Stimulated activated CD8-positive, alpha-beta memory T cell treated with anti-CD3 and anti-CD28 coated beads, Interleukin-12 subunit alpha, Interleukin-12 subunit beta, amount 100 ng/mL, for 24 hours (primary cell): Measurements from ENCODE around the gene NELL1.

Source experiments
- DNase-seq: peaks from one replicate; pipeline ENCODE4 v3.0.0-alpha.2; 2020; ENCODE audit errors: extremely low read depth

Gene NELL1

GRCh38 chr11:20873054-20873453 is 203.7 kb downstream of the NELL1 start:
- DNase-seq = no peak

- no peak for DNase-seq
Observed at GRCh38 chr11:20874358-20874757, 205.0 kb downstream of the NELL1 start.

GRCh38 chr11:20875889-20876288 is 206.5 kb downstream of the NELL1 start:
- no peak for DNase-seq

DNA sequence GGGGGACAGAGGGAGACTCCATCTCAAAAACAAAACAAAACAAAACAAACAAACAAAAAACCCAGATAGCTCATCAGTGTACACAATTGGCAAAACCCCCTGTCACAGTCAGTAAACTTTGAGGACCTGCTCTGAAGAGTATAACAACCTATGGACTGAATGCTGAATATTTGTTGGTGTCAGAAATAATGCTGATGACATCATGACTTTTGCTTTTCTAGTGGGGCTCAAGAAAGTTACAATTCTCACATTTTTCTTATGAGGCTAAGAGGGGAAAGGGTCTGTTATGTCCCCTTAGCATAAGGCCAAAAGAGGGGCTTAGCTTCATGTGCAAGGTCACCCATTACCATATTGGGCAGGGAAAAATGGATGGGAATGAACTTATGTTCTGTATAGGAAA is 207.4 kb downstream of the NELL1 start:
- DNase-seq = no peak

DNA sequence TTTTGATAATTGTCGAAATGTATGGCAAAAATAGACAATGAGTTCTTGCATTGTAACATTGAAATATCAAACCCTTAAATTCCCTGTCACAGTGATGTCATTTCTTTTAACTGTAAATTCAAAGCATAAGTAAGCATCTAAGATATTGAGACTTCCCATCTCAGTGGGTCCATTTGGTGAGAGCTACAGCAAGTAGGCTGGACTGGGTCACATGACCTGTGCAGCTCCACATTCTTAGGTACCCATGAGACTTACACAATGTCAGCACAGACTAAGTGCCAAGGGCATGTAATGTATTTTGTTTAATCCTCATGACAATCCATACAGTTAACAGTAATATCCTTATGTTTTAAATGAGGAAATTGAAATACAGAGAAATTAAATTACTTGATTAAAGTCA is 210.7 kb downstream of the NELL1 start:
- DNase-seq = no peak

DNA sequence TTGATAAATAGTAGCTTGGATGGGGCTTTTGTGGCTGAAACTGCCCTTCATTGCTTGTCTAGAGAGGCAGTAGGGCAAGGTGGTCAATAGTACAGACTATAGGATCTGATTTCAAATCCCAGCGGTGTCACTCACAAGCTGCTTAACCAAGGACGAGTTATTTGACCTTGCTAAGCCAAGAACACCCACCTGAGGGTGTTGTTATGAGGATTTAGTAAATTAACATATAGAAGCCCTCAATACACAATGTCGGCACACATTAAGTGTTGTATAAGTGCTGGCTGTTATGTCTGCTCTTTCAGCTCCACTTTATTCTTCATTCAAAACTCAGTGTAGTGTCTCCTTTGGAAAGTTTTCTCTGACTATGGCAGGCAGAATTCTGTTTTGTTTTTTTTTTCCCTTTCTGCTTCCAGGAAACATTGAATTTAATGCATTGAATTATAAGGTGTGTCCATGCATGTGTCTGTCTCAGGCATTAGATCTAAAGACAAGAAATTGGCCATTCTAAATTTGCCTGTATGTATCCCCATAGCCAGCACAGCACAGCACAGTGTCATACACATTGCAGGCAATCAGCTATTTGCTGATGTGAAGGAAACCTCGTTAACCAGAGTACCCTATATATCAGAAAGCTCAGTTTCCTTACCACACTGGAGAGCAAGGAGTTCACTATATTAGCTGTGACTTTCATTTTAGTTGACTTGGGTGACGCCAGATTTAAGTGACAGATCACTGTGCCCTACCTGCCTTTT is 212.1 kb downstream of the NELL1 start:
- DNase-seq = no peak

- DNase-seq = no peak
Observed at GRCh38 chr11:20887137-20887536, 217.8 kb downstream of the NELL1 start.

- no peak for DNase-seq
Observed at GRCh38 chr11:20894296-20894695, 224.9 kb downstream of the NELL1 start.

DNA sequence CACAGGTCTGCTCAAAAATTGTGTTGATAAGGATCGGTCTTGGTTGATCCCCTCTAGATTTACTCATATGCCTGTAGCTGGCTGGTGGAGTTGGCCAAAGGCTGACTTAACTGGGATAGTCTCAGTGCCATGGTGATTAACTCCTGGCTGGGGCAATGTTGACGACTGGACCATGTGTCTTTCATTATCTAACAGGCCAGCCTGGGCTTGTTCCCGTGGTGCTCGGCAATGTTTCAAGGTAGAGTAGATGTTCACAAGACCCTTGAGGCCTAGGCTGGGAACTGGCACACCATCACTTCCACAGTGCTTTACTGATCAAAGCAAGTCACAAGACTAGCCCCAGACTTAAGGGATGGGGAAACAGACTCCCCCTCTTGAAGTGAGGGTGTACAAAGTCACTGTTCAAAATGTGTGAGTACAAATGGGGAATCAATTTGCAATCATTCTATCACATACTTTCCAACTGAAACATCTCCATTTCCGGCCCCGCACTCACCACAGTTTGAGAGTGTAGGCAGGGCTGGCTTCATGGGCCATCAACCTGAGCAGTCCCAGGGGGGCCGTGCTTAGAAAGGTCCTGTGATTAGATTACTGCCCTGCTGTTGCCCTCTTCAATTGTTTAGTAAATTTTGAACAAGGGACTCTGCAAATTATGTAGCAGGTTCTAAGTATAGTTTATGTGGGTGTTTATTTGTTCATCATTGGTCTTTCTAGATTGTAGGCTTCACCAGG is 240.8 kb downstream of the NELL1 start:
- DNase-seq = no peak

DNA sequence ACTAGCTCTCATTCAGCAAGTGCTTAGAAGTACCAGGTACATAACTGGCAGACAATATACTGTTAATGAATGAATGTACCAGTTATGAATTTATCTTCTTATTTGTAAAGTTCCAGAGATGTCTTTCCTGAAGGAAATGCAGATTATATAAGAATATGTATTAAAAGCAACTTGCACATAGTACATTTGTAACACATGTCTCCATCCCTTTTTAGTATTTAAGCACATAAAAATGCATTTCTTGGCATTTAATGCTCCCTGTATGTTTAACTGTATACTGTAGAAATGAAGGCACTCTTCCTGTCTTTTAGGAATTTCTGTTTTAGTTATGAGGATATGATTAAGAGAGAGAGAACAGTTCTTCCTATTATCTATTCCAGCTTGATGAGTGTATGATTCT is 241.3 kb downstream of the NELL1 start:
- DNase-seq = no peak

DNA sequence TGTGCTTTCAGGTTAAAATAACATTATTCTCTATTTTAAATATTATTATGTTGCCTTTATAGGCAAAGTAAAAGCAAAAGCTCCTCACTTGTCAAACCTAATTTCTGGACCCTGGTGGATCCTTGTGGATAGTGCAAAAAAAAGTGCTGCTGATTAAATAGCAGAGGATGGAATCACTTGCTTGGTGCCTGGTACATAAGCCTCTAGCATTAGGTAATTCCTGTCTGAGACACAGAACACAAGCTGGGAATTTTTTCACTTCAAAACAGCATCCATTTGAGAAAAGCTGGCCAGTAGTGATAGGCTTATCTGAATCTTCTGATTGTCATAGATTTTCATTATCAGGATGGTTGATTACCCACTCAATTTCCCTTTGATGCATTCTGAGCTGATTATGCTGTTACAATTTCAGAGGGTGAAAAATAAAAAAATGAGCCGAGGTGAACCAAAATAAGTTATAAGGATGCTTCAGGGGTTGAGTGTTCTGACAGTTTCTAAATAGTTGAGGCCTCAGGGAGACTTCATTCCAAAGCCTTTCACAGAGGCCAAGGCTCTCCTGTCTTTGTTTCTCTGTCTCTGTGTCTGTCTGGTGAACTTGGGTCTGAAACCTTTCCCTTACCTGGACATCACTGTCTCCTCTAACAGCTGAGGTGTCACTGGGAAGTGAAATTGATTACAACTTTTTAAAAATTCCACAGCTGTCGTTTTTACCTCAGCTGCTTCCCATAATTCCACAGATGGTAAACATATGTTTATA is 242.9 kb downstream of the NELL1 start:
- DNase-seq = no peak

DNA sequence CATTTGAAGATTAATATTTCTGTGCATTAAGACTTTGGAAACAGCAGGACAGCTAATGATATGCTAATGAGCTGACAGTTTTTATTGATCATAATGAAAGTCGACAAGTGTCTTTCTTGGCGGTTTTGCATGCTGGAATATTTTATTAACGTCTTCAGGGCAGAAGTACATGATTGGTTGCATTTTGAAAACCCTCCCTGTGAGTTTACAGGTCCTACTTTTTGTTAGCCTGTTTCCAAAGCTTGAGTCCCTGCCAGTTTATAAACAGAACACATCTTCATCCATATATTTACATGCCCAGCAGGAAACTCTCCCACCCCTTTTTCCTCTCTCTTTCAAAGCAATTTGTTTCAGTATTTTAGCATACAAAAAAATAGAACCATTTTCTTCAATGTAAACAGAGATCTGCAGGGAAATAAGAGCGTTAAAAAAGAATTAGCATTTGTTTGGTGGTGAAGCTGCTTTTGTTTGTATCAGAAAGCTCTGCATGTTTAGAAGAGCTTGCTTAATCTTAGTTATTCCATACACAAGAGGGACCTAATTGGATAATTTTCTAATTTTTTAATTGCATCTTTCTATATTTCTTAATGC is 243.6 kb downstream of the NELL1 start:
- no peak for DNase-seq

- DNase-seq = no peak
Observed at GRCh38 chr11:20917306-20917705, 247.9 kb downstream of the NELL1 start.

- DNase-seq = no peak
Observed at GRCh38 chr11:20926799-20927540, 257.6 kb downstream of the NELL1 start.

- DNase-seq = no peak
Observed at GRCh38 chr11:20931029-20931428, 261.6 kb downstream of the NELL1 start.

DNA sequence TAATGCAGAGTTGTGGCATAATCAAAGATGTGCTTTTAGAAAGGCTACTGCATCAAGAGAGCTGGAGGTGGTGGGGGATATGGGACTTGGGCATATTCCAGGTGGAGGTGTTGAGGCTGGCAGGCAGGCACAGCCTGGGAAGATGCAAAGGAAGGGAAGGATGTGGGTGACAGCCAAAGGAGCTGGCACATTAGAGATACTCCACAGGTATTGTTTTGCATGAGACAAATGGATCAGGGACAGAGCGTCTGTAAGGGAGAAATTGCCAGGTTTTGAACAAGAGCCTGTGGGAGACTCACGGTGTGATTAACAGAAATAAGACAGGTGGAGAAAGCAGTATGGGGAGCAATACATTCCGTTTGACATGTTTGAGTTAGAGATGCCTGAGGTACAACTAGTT is 263.7 kb downstream of the NELL1 start:
- DNase-seq = no peak

DNA sequence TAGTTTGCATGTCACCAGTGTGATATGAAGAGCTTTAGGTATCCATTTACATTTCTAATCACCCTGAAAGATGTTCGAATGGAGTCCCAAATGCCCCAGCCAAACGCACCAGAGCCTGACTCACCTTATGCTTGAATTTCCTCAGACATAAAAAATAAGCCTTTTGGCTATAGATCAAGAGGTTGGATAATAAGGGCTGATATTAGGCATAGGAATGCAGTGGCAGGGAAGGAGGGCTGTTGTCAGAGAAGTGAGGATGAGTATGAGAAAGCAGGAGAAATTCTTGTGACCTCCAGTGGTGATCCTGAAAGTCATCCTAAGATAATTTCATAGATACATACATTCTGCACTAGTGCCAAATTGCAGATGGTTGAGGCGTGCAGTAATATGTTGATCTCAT is 264.6 kb downstream of the NELL1 start:
- no peak for DNase-seq

- no peak for DNase-seq
Observed at GRCh38 chr11:20934516-20934915, 265.1 kb downstream of the NELL1 start.

- no peak for DNase-seq
Observed at GRCh38 chr11:20937826-20938225, 268.4 kb downstream of the NELL1 start.

- no peak for DNase-seq
Observed at GRCh38 chr11:20949585-20949984, 280.2 kb downstream of the NELL1 start.

DNA sequence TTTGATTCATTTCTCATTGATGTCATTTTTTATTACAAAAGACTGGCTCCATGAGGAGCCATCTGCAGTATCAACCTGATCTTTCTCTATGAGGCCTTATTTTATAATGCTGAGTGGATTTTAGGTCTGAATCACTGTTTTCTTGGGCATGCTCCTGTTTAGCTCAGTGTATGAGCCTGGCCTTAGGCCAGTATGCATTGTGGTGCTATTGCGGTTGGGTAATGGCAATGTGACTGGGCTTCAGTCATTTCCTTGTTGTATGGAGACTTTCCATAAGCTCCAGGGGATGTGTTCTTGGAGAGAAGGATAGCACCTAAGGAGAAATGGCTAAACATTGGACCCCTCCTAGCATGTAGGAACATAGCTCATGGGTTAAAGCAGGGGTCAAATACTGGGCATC is 293.2 kb downstream of the NELL1 start:
- no peak for DNase-seq

DNA sequence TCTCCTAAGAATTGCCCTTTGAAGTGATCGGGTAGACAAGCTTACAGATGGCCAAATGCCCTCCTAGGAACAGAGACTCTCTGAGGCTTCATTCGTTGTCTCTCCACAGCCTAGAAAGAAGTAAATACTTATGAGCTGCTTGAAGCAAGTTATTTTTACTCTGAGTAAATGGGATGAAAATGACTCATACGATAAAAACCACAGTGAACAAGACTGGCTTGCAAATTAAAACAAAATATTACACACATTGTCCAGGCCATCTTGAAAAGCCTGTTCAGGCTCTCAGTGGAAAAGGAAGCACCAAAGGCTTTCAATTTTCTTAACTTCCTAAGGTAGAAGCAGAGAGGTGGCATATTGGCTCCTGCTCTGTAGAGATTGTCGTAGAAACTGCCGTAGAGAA is 294.2 kb downstream of the NELL1 start:
- no peak for DNase-seq
